ENCODE measurements around the gene KCNQ5.

Gene KCNQ5

DNA sequence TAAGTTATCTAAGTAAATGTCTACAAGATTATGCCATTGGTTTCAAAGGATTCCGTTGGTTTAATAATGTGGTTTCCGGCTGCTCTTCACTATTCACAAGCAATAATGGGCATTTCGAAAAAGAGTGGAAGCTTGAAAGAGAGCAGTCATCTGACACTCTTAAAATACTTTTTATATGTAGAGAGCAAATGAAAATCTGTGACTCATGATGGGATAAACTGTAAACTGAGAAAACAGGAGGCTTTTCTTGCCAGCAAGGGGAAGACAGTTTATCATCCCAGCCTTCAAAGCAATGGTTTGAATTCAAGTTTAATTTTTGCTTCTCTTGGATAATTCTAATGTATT lies 457.7 kb downstream of the KCNQ5 start:
- Histone ChIP-seq H3F3A (ENCODE audit: insufficient read depth) (no peaks in the 10 kb centered on the region), H3K9ac (ENCODE audit: low read length) (no peak overlapping the region), H3K4me2 (ENCODE audit: low read depth, low read length, poor library complexity, severe bottlenecking) (no peak overlapping the region), H3K79me2 (ENCODE audit: insufficient read depth, low read length) (no peaks in the 10 kb centered on the region), H3K9me3 (ENCODE audit: insufficient read depth, low read length) (no peaks in the 10 kb centered on the region), H3K27ac (ENCODE audit: low read depth, low read length) (no peak overlapping the region), H3K9me2 (replicated peaks; ENCODE audit: insufficient read depth, low read length) (no peaks in the 10 kb centered on the region), H4K20me1 (ENCODE audit: low read depth, low read length) (no peaks in the 10 kb centered on the region), H3K27me3 (ENCODE audit: low read length) (no peaks in the 10 kb centered on the region), H3K4me3 (ENCODE audit: insufficient read depth, low read length, poor library complexity, severe bottlenecking) (no peak overlapping the region), H3K36me3 (ENCODE audit: low read length) (peaks cover 6% of the 10 kb centered on the region; the same call in 1 of the 2 replicates), H2AFZ (ENCODE audit: low read depth, low read length, severe bottlenecking) (no peak overlapping the region)
- no peak for TF ChIP-seq EZH2phosphoT487 (conservative IDR thresholded peaks at IDR 0.05; ENCODE audit: low read length)
- TF ChIP-seq, protein P1, sequence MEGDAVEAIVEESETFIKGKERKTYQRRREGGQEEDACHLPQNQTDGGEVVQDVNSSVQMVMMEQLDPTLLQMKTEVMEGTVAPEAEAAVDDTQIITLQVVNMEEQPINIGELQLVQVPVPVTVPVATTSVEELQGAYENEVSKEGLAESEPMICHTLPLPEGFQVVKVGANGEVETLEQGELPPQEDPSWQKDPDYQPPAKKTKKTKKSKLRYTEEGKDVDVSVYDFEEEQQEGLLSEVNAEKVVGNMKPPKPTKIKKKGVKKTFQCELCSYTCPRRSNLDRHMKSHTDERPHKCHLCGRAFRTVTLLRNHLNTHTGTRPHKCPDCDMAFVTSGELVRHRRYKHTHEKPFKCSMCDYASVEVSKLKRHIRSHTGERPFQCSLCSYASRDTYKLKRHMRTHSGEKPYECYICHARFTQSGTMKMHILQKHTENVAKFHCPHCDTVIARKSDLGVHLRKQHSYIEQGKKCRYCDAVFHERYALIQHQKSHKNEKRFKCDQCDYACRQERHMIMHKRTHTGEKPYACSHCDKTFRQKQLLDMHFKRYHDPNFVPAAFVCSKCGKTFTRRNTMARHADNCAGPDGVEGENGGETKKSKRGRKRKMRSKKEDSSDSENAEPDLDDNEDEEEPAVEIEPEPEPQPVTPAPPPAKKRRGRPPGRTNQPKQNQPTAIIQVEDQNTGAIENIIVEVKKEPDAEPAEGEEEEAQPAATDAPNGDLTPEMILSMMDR (IDR thresholded peaks at IDR 0.05; ENCODE audit: insufficient read depth, low read length, poor library complexity, severe bottlenecking), result no peak

DNA sequence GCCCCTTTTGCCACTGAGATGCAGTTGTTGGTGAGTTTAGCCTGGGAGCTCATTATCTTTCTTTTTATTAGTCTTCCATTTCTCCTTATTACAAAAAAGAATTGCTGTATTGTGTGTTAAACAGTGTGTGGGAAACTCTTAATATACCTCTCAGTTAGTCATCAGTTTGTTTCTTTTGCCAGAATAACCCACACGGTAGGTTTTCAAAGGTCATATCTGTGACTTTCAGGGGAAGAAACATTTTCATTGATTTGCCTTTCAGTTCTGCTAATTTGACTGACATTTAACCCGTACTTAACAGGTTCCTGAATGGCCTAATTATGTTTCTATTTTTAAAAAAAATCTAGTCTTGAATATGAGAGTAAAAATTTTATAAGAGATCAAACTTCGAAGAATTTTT lies 458.1 kb downstream of the KCNQ5 start:
- Histone ChIP-seq H3K9me3 (ENCODE audit: insufficient read depth, low read length) (no peaks in the 10 kb centered on the region), H3K27me3 (ENCODE audit: low read length) (no peaks in the 10 kb centered on the region), H2AFZ (ENCODE audit: low read depth, low read length, severe bottlenecking) (no peak overlapping the region), H3K27ac (ENCODE audit: low read depth, low read length) (no peak overlapping the region), H3K79me2 (ENCODE audit: insufficient read depth, low read length) (no peaks in the 10 kb centered on the region), H3K4me2 (ENCODE audit: low read depth, low read length, poor library complexity, severe bottlenecking) (no peak overlapping the region), H3K9me2 (replicated peaks; ENCODE audit: insufficient read depth, low read length) (no peaks in the 10 kb centered on the region), H3F3A (ENCODE audit: insufficient read depth) (no peaks in the 10 kb centered on the region), H3K9ac (ENCODE audit: low read length) (no peak overlapping the region), H4K20me1 (ENCODE audit: low read depth, low read length) (no peaks in the 10 kb centered on the region), H3K4me3 (ENCODE audit: insufficient read depth, low read length, poor library complexity, severe bottlenecking) (no peak overlapping the region), H3K36me3 (ENCODE audit: low read length) (peaks cover 6% of the 10 kb centered on the region; the same call in 1 of the 2 replicates)
- TF ChIP-seq, protein P1 (IDR thresholded peaks at IDR 0.05; ENCODE audit: insufficient read depth, low read length, poor library complexity, severe bottlenecking), result no peak
- TF ChIP-seq EZH2phosphoT487 (conservative IDR thresholded peaks at IDR 0.05; ENCODE audit: low read length), result no peak

DNA sequence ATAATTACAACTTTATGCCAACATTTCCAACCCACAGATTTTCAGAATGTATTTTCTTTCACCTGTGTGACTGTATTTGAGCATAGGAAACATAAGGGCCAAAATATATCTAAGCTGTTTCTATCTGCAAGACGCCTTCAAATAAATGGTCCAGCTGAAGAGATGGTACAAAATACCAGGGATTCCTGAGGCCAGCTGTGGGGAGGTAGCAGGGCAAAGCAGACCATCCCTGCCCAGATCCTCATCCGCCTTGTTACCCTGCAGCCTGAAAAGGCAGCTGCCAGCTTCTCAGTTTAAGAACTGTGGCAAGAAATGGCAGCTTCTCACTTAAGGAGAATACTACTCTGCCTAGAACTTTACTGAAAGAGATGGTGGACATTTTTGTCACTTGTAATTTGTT lies 460.1 kb downstream of the KCNQ5 start:
- Histone ChIP-seq H3K79me2 (ENCODE audit: insufficient read depth, low read length) (no peaks in the 10 kb centered on the region), H3K4me2 (ENCODE audit: low read depth, low read length, poor library complexity, severe bottlenecking) (no peak overlapping the region), H3K9ac (ENCODE audit: low read length) (no peak overlapping the region), H2AFZ (ENCODE audit: low read depth, low read length, severe bottlenecking) (no peak overlapping the region), H3K9me3 (ENCODE audit: insufficient read depth, low read length) (no peaks in the 10 kb centered on the region), H3K27me3 (ENCODE audit: low read length) (no peaks in the 10 kb centered on the region), H3K27ac (ENCODE audit: low read depth, low read length) (no peak overlapping the region), H3K36me3 (ENCODE audit: low read length) (peaks cover 6% of the 10 kb centered on the region; the same call in 1 of the 2 replicates), H3K4me3 (ENCODE audit: insufficient read depth, low read length, poor library complexity, severe bottlenecking) (no peak overlapping the region), H4K20me1 (ENCODE audit: low read depth, low read length) (no peaks in the 10 kb centered on the region), H3K9me2 (replicated peaks; ENCODE audit: insufficient read depth, low read length) (no peaks in the 10 kb centered on the region), H3F3A (ENCODE audit: insufficient read depth) (no peaks in the 10 kb centered on the region)
- TF ChIP-seq EZH2phosphoT487 (conservative IDR thresholded peaks at IDR 0.05; ENCODE audit: low read length), result no peak
- TF ChIP-seq, protein P1 (IDR thresholded peaks at IDR 0.05; ENCODE audit: insufficient read depth, low read length, poor library complexity, severe bottlenecking), result no peak

All from SU-DHL-6 (cell line).